GM12878 (cell line): ENCODE data around the gene PKHD1. TPM values are rescaled to one million over a fixed set of nuclear protein-coding genes. Genes with fewer than 3 reads are reported as not detected.

Experiments used
- ATAC-seq: fragments of 200-7000 bp; cut with Tn5 transposase; 3 replicates; pipeline ENCODE4 v1.9.1; 2020; ENCODE audit warnings: mild to moderate bottlenecking, moderate library complexity
- BruUV-seq: library from RNA; stranded (reverse); fragments of 400-500 nt; replicated peaks from 2 replicates; lab custom pipeline; 2021; lab: Mats Ljungman, UMichigan
- CTCF ChIA-PET: fragments of 300-600 bp; sonication (Branson Sonifier 250); formaldehyde crosslinking; extraction: SDS; loops from one replicate; lab custom pipeline; 2021; ENCODE audit warnings: inconsistent platforms; lab: Yijun Ruan, JAX
- POLR2A ChIA-PET: fragments of 350-600 bp; formaldehyde crosslinking; extraction: SDS; loops from one replicate; lab custom pipeline; 2021; ENCODE audit warnings: inconsistent platforms; lab: Charles Lee
- RAD21 ChIA-PET: fragments of 300-600 bp; sonication (Branson Sonifier 250); formaldehyde crosslinking; loops from one replicate; lab custom pipeline; 2023; ENCODE audit warnings: antibody characterized with exemption; ENCODE audit not compliant: unreplicated experiment; lab: Charles Lee
- SMC1A ChIA-PET: fragments of 300-600 bp; sonication (Branson Sonifier 250); formaldehyde crosslinking; loops from one replicate; lab custom pipeline; 2023; ENCODE audit not compliant: unreplicated experiment, uncharacterized antibody; lab: Charles Lee
- DNase-seq: peaks from one replicate; pipeline ENCODE4 v3.0.0-alpha.2; 2011; ENCODE audit warnings: low read depth, low spot score
- FAIRE-seq: peaks from 3 replicates; lab custom pipeline; 2011; peaks lifted over from hg19 to GRCh38; lab: Jason Lieb, UNC
- H2AFZ ChIP-seq: 2 replicates; pipeline ENCODE4 v1.6.0; 2011; ENCODE audit warnings: low read depth, low read length, control low read depth; ENCODE audit not compliant: control insufficient read depth
- H3K27ac ChIP-seq: 2 replicates; pipeline ENCODE4 v1.5.1; 2011; ENCODE audit warnings: control low read depth; ENCODE audit not compliant: control insufficient read depth, insufficient read depth
- H3K27me3 ChIP-seq, 2 experiments: replicated peaks in 1 of 2; 2 replicates each; pipeline versions ENCODE4 v1.6.0 to v1.6.1; 2011; ENCODE audit warnings: low read length in 1 of 2; ENCODE audit not compliant: control insufficient read depth in 2 of 2, insufficient read depth in 2 of 2
- H3K36me3 ChIP-seq, 2 experiments: 2 replicates each; pipeline ENCODE4 v1.5.1; 2011; ENCODE audit warnings: low read length in 1 of 2; ENCODE audit not compliant: control insufficient read depth in 2 of 2, insufficient read depth in 2 of 2
- H3K4me1 ChIP-seq: 2 replicates; pipeline ENCODE4 v1.6.1; 2011; ENCODE audit warnings: mild to moderate bottlenecking, low read length, moderate library complexity, mixed read lengths; ENCODE audit not compliant: control insufficient read depth, insufficient read depth
- H3K4me2 ChIP-seq: 2 replicates; pipeline ENCODE4 v1.6.0; 2011; ENCODE audit warnings: control low read depth; ENCODE audit not compliant: control insufficient read depth, insufficient read depth
- H3K4me3 ChIP-seq: fragments of 200-600 bp; sonication (generic); 2 replicates; pipeline ENCODE4 v1.5.1; 2016
- H3K79me2 ChIP-seq: 2 replicates; pipeline ENCODE4 v1.6.0; 2011; ENCODE audit warnings: low read length; ENCODE audit not compliant: control insufficient read depth, insufficient read depth
- H3K9ac ChIP-seq: 2 replicates; pipeline ENCODE4 v1.8.0; 2011; ENCODE audit warnings: low read length, control low read depth, mixed read lengths; ENCODE audit not compliant: control insufficient read depth, insufficient read depth
- H3K9me3 ChIP-seq: replicated peaks from 3 replicates; pipeline ENCODE4 v1.5.1; 2011; ENCODE audit warnings: mild to moderate bottlenecking, low read length; ENCODE audit not compliant: control insufficient read depth, insufficient read depth
- H4K20me1 ChIP-seq: 2 replicates; pipeline ENCODE4 v1.6.0; 2011; ENCODE audit not compliant: control insufficient read depth, insufficient read depth
- ATF2 ChIP-seq: IDR thresholded peaks from 2 replicates; pipeline ENCODE4 v1.6.1; 2012; ENCODE audit warnings: low read length, inconsistent platforms
- DPF2 ChIP-seq: fragments of 450-650 bp; IDR thresholded peaks from 2 replicates; pipeline ENCODE4 v1.6.1; 2017; ENCODE audit warnings: mild to moderate bottlenecking
- POLR2AphosphoS5 ChIP-seq: IDR thresholded peaks from 2 replicates; pipeline ENCODE4 v1.6.1; 2011; ENCODE audit warnings: mild to moderate bottlenecking, low read length, inconsistent platforms
- SRF ChIP-seq, 2 experiments: IDR thresholded peaks; 2 replicates each; pipeline ENCODE4 v1.6.1; 2011; ENCODE audit warnings: low read depth in 2 of 2, low read length in 2 of 2, mild to moderate bottlenecking in 1 of 2, moderate library complexity in 1 of 2
- TBL1XR1 ChIP-seq: IDR thresholded peaks from 2 replicates; pipeline ENCODE4 v1.6.1; 2012; ENCODE audit warnings: low read depth, low read length, improper control_type of control experiment
- YBX1 ChIP-seq: fragments of 450-650 bp; IDR thresholded peaks from 2 replicates; pipeline ENCODE4 v1.6.1; 2016; ENCODE audit warnings: antibody characterized with exemption
- WGBS: methylation state at CpG from one replicate; pipeline ENCODE4 v1.1.6; 2016; ENCODE audit warnings: low lambda C conversion rate; ENCODE audit not compliant: insufficient replicate concordance, insufficient coverage; ENCODE audit errors: missing lambda C conversion rate; 5-methylcytosine and 5-hydroxymethylcytosine counted together
- in situ Hi-C: fragments of 300-500 bp; cut with MboI; formaldehyde crosslinking; loops from 9 replicates; pipeline ENCODE4 v1.14.3; 2018; ENCODE audit warnings: mixed read lengths
- intact Hi-C: fragments of 100-400 bp; cut with micrococcal nuclease; formaldehyde crosslinking; loops from one replicate; pipeline ENCODE4 v1.14.2; 2022; ENCODE audit not compliant: unreplicated experiment
- polyA plus RNA-seq, 11 experiments: library from polyadenylated mRNA; depleted of rRNA in 4 of 11; unstranded in 6 of 11; stranded (reverse) in 5 of 11; fragments of >200 nt; fragmentation: Nextera tagmentation in 4 of 11; fragmentation: Illumina TruSeq in 1 of 11; extraction: Ambion mirVana in 4 of 11; extraction: Trizol in 1 of 11; gene quantifications; 1 replicate in 1 of 11; 2 replicates in 10 of 11; pipeline versions ENCODE4 v1.2.1 to v1.2.3, GENCODE V29; 2011 to 2016; ENCODE audit warnings: inconsistent platforms in 2 of 11, missing spikeins in 2 of 11, low read depth in 1 of 11
- total RNA-seq, 4 experiments: library from RNA; depleted of rRNA in 3 of 4; stranded (reverse); fragments of >200 nt in 3 of 4; fragmentation: Illumina TruSeq in 1 of 4; extraction: Trizol in 1 of 4; gene quantifications; 2 replicates each; pipeline versions ENCODE4 v1.2.1 to v1.2.3, GENCODE V29; 2013 to 2021

The PKHD1 gene
- total and polyA plus RNA-seq, 10 of the 15 experiments (the other 5 are each of a cell fraction or from before 2014, with no cell fraction given): under 0.01 to 0.90 (median 0.02) TPM; not detected in 1

DNA sequence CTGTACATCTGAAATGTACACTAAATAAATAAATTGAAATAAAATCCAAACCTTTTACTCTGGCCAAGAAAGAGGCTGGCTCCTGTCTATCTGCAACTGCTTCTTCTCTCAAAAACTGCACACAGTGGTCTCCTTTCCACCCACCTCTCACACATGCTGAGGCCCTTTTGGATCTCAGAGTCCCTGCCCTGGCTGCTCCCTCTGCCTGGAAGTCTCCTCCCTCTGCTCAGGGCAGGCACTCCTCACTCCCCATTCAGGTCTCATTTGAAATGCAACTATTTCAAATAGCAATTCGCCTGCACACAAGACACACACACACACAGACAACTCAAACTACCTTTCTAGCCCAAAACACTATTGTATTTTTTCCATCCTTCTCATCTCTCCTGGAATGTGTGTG is 348.8 kb downstream of the PKHD1 start:
- ATAC-seq: no peak
- H3K27me3 ChIP-seq: no peaks in the 10 kb centered on the region
- WGBS: 0% methylated on average over 1 of the region's 1 CpG
- no peak overlapping the region for H3K27ac ChIP-seq
- no peak overlapping the region for H2AFZ ChIP-seq
- BruUV-seq: no TSS peak
- H3K4me2 ChIP-seq: no peak overlapping the region
- H3K79me2 ChIP-seq: no peaks in the 10 kb centered on the region
- POLR2A ChIA-PET: no interaction called here
- intact Hi-C loops: no loop called here
- FAIRE-seq: no peak
- H4K20me1 ChIP-seq: no peaks in the 10 kb centered on the region
- DNase-seq: no peak
- no peaks in the 10 kb centered on the region for H3K36me3 ChIP-seq
- no peaks in the 10 kb centered on the region for H3K9me3 ChIP-seq
- RAD21 ChIA-PET: no interaction called here
- SMC1A ChIA-PET: no interaction called here
- CTCF ChIA-PET: interaction anchor here (1.2 kb wide), 1 partner anchor 15 kb away, joined by 3 read pairs; no protein-coding TSS in a partner anchor
- in situ Hi-C loops: no loop called here
- H3K4me3 ChIP-seq: no peak overlapping the region
- TF ChIP-seq ATF2 (no peak), TBL1XR1 (no peak), POLR2AphosphoS5 (no peak), SRF (IDR thresholded peaks at IDR 0.05; ENCODE audit: low read depth in 2 of 2, low read length in 2 of 2) (no peak), YBX1 (no peak), DPF2 (no peak)
- TF ChIP-seq, all 136 proteins: peak for 0
- Histone ChIP-seq H3K9ac (no peak overlapping the region), H3K4me1 (no peaks in the 10 kb centered on the region)
